SW480 (cell line): ENCODE results near the gene DCST2.

Source experiments
- DNase-seq: peaks from one replicate; pipeline ENCODE4 v3.0.0-alpha.2; 2016; ENCODE audit warnings: low spot score

Gene DCST2

DNA sequence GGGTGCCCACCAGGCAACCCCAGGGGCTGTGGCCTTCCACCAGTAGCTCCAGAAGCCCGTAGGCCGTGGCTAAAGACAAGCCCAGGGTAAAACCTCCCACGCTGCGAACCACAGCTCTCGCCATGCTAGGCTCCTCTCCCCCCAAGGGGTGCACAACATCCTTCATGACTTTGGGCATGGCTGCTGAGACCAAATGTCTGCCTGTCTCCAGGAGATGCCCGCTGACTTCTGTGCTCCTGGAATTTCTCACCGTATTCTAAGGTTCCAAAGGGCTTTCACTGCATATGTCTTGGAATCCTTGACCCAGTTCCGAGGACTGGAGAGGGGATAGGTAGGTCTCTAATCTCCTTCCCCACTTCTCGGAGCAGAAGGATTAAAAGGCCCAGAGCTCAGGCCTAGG lies at the start of gene DCST2, which contains the start of gene DCST1:
TSS of gene DCST2 (minus strand) at position 258 of the 400 bp plus-strand sequence. CDS start at position 178, 80 bp downstream.
TSS of gene DCST1 (plus strand) at position 301 of the 400 bp plus-strand sequence. CDS start 213 bp downstream, outside the sequence.
- DNase-seq: no peak

DNA sequence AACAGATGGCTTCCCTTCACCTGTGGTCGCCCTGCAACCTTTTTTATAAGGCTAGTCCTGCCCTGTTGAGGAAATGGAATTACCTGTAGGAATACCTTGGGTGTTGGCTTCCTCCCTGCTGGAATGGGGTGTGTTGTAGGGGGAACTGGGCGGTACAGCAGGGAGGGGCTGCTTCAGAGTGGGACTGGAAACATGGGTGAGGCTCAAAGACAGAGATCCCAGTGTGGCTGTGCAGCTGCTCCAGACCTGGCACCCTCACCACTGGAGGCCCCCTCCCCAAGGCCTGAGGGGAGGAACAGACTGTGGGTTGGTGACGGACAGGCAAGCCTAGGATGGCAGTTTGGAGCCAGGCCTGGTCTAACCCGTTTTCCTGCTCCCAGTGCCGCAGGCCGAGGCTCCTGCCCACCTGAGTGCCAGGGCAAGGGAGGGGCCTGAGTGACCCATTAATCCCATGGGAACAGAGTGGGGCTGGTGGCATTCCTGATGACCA lies 49.5 kb upstream of the DCST2 start:
- peak; percentile 83 for DNase-seq

DNA sequence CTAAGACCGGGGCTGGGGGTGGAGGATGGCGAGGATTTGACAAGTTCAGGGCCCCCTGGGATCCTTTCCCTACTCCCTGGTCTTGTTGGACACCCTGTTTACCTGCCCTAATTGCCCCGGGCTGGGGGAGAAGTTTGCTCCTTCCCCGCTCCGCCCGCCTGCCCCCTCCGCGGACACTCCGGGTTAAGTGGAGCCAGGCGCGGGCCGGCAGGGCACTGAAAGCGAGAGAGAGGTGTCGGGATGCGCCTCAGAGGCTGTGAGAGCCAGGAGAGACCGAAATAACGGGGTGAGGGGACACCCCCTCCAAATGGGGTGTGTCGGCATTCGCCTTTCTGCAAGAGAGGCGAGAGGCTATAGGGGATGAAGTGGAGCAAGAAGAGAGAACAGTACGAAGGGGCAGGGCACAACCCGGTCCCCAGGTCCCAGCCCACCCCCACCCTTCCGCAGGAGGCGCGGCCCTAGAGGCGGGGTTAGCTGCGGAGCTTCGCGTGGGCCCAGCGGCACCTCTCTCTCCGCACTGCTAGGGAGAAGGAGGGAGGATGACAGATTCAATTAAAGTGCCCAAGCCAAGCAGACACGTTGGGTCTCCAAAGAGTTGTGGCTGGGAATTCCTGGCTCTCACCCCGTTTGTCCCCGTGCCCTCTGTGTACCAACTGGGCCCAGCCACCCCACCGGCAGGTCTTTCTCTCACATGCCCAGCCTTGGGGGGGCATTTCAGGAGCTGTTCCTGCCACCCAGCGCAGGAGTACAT lies 48.9 kb upstream of the DCST2 start:
- DNase-seq: peak; percentile 71

DNA sequence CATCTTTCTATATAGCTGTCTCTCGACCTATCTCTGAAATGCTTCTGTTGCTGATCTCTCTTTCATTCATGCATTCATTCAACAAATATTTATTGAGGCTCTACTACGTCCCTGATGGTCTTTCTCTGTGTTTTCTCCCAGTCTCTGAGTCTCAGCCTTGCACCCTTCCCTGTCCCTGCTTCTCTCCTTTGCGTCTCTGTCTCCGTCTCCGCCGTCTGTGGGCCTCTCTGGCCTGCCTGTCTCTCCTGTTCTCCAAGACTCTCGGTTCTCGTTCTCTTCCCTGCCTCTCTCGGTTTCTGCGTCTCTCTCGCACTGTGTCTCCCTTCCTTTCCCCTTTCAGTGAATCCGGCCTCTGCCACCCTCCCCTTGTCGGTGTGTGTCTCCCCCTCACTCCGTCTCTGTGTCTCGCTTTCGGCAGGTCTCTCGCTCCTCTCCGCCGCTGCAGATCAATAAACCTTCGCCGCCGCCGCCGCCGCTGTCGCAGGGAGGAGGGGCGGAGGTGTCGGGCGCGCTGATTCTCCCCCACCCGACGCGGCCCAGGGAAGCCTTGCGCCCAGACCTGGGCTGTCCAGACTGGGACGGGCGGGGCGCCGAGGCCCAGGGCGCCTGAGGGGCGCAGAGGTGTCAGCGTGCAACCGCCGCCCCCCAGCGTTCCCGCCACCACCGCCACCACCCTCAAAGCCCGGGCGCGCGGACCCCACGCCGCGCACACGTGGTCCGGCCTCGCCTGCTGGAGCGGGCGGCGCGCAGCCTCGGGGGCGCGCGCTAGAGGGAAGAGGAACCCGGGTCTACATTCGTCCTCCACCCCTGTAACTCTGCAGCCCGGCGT lies 48.1 kb upstream of the DCST2 start:
- DNase-seq: peak; percentile 41

DNA sequence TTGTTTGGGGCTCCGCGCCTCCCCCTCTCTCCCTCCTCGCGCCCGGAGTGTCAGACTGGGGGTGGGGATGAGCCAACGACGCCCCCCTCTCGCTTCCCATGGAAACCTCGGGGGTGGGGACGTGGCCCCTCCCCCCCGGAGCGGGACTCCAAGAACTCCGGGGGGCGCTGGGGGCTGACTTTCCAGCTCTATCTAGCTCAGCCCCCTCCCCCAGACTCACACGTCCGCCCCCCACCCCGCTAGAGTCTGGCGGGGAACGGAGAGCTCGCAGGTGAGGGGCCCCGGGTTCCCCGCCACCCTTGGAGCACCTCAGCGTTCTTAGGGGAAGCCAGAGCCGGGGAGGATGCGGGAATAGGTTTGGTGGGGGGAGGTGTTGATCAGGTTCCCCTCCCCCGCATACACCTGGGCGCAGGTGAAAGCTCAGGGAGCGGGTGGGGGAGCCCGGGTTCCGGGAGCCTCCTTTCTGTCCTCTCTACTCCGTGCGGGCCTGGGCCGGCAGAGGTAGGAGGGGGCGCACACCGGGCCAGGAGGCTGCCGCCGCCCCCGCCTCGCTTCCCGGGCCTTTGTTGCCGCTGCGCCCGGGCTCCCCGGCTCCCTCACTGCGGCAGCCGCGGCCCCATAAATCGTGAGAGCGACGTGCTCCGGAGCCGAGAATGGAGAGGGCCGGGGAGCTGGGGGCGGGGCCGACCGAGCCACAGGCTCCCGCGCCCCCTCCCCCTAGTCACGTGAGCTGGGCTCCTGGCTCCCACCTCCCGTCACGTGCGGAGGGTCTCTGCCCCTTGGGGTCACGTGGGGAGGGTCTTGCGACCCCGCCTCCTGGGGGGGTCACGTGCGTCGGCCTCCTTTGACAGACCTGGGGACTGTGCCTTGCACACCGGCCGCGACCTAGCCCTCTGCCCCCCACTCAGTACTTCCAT lies 47.0 kb upstream of the DCST2 start:
- no peak for DNase-seq

DNA sequence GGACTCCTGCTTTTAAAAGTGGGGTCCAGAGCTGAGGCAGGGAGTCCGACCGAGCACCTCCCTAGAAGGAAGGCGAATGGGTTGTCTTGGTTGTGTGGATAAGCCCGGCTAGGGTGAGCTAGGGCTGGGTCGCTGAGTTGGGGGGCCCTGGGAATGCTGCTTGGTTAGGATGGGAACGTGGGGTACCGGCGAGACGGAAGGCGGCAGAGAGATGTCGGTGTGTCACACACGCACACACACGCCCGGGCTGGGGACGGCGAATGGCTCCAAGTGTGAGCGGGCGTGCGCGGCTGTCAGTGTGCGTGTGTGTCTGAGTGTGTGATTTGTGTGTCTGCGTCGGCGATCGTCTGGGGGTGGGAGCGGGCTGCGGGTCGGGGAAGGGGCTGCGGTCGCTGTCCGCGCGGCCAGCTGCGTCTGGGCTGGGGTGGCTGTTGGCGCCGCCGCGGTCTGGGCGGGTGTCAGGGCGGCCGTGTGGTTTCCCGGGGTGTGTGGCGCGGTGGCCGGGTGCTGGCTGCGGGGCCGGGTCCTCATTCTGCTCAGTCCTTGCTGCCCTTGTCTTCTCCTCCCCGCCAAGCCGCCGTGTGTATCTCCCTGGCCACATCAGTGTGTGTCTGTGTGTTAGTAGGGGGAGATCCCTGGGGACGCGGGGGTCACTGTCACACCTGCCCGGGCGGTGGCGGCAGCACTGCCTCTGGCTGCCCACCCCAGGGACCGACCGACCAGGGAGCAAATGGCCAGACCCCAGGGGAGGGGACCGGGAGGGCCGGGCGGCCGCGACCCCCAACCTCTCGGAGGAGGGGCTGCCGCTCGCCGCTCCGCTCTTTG lies 46.1 kb upstream of the DCST2 start:
- DNase-seq: no peak

DNA sequence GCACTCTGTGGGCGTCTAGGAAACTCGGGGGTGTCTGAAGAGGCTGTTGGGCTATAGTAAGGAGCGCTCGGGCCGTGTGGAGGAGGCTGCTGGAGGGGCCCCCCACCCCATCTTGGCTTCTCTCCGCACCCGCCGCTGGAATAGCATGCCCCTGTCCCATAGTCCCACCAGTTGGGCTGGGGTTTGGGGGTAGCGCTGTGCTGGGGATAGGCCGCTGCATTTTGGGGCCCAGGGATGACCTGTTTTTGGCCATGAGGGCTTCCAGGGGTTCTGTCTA lies 45.6 kb upstream of the DCST2 start:
- no peak for DNase-seq

DNA sequence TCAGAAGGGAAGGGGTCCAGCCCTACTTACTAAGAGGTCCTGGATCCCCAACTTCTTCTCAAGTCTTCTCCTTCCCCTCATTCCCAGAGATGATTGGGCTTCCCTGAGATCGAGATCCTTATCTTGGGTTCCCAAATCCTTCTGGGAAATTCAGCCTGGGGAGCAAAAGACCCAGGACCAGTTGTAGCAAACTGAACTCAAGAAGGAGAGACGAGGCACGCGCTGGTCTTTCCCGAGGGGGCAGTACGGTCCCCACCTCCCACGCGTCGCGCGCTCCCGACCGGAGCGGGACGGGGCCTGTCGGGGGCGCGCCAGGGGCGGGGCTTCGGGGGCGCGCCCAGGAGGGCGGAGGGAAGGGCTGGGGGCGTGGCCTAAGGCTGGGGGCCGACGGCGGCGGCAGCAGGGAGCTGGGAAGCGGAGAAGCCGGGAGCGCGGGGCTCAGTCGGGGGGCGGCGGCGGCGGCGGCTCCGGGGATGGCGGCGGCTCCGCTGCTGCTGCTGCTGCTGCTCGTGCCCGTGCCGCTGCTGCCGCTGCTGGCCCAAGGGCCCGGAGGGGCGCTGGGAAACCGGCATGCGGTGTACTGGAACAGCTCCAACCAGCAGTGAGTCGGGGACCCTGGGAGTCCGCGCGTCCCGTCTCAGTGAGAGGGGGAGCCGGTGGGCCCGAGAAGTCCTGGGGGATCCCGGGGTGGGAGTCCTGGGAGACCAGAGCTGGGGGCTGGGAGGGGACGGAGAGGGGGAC lies 45.1 kb upstream of the DCST2 start, which contains the start of gene EFNA3:
TSS of gene EFNA3 (plus strand) at position 369 of the 741 bp plus-strand sequence. CDS start at position 474, 105 bp downstream.
- DNase-seq: no peak

DNA sequence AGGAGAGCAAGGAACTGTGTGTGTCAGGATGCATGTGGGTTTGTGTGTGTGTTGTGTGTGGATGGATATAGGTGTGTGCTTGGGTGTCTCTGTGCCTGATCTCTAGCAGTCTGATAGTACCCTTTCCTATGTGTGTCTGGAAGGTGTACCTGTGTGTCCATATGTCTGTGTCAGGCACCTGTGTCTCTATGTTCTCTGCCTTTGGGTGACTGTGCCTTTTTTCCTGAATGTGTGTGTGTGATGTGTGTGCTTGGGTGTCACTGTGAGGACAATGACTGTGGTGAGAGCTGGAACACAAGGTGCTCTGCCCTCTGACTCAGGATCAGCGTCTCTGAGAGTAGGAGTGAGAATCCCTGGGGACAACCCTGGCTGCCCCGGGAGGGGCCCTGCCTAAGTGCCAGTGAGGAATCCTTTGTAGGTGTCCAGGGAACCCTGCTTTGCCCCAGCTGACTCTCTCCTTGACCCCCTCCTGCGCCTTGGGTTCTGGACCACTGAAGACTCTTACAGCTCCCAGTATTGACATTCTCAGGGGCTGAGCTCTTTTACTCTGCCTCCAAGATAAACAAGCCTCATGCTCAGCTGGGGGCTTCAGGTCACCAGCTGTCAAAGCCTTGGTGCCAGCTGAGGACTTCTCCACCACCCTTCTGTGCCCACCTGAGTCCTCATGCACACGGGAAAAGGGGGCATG lies 44.3 kb upstream of the DCST2 start:
- DNase-seq: no peak

DNA sequence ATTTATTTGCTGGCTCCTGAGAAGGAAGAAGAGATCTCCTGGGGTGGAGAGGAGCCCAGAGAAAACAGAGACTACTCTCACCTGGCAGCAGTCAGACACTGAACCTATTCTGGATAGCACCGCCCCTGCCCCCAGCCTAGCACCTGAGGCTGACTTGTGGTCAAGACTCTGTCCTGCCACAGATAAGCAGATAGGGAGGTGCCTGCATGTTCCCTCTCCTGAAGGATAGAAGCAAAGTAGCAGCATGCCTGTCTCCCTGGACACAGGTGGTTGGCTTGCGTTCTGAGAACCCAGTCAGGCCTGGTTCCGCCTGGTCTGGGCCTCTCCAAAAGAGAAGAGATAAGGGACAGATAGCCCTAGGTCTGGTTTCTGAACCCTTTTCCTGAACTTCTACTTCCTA lies 43.8 kb upstream of the DCST2 start:
- no peak for DNase-seq

DNA sequence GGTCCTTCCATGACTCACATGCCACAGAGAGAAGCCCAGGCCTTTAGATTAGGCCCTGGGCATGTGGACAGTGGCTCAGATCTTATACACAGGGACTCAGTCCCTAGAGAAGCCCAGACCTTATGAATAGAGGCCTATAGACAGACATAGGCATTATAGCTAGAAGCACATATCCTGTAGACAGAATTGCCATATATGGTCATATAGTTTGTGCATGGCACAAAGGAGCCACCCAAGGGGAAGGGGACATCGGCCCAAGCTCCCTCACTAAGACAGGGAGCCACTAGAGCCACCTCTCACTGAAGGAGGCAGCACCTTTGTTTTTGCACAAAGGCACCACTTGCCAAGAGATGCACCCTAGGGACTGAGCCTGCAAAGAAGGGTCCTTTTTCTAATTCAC lies 42.8 kb upstream of the DCST2 start:
- DNase-seq: no peak

DNA sequence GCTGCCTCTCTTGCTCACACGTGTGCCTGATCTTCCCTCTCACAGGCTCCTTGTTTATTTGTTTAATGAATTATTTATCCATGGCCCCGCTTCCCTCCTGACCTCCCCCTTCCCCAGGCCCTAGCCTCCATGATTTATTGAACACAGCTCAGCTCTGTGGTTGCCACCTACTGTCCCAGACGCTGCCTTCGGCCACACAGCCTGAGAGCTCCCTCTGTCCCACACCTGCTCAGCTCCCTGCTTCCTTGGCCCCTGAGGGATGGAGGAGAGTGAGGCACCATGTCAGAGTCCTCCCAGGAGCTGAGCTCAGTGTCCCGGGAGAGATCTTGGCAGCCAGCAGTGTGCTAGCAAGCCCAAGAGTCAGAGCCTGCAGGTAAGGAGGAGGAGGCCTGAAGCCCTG lies 42.0 kb upstream of the DCST2 start:
- no peak for DNase-seq

DNA sequence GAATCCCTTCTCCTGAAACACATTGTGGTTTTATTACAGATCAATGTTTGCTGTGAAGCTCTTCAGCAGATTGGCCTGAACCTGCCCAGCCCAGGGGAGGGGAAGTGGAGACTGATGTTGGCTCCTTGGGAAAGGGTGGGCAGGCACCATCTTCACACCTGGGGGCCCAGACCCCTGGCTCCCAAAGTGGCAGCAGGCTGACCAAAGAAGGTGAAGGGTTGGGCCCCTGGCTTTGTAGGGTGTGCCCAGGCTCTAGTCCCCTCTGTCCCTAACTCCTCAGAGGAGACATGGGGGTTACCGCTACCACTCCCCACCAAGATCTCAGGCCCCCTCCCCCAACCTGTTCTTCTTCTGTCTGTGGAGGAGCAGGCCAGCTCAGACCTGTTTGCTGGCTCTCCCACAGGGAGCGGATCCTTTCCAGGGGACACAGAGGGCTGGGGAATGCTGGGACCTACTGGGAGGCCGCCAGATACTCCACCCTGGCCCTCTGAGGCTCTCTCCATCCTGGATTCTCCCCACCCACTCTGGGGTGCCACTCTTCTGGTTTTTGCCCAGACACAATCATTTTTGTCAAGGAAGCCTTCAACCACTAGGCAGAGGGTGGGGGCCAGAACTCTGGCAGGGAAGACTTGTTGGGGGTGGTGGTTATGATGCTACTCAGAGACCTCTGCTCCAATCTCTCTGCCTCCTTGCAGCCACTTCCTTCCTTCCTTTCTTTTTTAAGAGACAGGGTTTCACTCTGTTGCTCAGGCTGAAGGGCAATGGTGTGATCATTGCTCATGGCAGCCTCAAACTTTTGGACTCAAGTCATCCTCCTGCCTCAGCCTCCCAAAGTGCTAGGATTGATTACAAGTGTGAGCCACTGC lies 40.0 kb upstream of the DCST2 start:
- no peak for DNase-seq

DNA sequence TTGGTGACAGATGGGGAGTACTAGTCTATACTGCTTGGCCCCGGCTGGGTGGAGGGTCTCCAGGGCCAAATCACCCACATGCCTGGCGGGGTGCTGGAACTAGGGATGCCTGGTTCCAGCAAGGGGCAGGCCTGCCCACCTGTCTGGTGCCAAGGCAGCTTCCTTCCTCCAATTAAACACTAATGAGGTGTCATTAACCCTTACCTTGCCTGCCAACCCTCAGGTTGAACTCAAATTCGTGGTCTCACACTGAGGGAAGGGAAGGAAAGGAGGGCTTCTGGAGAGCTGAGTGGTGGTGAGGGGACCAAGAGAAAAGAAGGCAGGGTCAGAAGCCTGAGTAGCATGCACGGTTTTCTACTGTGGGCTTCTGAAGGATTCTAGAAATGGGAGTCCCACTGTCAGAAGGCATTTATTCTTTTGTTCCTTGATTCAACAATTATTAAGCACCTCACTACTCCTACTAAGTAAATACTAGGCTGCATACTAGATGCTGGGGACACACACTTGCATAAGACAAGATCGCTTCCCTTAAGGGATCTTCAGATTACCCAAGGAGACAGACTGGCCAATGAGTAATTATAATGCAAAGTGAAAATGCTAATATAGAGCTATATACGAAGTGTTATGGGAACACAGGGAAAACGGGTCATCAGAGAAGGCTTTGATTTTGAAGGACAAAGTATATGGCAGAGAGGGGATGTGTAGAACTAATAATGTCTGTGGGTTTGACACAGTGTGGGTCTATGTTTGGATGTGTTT lies 39.1 kb upstream of the DCST2 start:
- DNase-seq: no peak

DNA sequence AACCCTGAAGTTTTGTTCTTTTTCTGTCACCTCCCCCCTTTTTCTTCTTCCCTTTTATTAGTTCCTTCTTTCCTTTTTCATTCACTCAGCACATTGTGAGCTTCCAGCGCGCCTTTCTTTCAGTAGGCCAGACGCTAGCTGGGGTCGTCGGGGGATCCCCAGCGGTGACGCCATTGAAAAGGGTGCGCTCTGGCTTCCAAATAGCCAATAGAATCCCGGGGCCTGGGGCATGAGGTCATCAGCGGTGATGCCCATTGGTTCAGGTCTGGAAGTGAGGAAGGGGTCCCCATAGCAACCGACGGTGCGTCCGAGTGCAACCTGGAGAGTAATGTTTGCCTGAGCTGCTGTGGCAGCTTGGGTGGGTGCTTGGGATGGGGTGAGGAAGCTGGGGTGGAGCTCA lies 38.1 kb upstream of the DCST2 start:
- no peak for DNase-seq

DNA sequence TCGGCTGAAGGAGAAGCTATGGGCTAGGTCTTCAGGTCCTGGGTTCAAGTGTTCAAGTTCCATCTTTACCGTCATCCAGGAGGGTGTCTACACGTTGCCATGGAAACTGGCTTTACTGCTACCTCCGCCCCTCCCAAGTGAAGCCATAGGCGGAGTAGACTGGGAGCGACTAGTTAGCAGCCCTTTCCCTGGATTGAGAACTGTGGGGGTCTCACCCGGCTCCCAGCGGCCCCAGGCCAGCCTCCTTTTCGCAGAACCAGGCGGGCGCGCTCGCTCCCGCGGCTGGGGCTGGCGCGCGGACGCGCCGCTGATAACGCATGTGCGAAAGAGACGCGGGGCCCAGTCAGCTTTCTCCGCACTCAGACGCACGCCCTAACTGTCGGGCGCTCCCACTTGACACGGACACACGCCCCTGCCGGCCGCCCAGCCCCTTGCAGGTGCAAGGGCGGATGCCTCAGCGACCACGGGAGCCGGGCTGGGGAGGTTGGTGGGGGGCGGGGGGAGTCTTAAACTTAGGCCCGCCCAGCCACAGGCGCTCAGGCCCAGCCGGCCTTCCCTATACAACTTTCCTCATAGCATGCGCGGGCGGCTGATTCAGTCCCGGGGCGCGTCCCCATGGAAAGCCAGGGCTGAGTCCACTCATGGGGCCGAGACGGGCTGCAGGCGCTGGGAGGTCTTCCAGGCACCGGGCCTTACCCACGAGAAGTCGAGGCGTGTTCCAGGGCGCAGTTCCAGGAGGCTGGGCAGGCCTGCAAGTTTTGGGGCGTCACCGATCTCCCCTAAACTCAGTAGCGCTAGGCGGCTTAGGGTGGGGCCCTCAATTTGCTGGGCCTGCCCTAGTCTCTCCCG lies 37.4 kb upstream of the DCST2 start:
- peak; percentile 89 for DNase-seq

DNA sequence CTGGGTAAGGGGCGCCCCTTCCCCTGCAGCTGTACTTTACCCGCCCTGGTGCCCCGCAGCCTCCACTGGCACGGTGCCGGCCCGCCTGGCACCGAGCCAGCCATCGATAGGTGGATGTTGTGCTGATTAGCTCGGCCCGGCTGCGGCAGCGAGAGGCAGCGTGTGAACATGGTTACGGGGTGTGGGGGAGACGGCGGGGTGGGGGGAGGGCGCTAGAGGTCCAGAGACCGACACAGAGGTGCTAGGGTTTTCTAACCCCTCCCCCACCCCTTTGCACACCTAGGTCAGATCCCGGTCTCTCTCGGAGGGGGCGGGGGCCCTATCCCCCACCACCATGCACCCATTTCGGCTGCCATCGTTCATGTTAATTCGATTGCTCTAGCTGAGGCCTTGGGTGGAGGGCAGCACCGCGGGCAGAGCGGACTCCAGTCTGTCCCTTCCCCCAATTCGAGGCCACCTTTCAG lies 36.6 kb upstream of the DCST2 start:
- peak; percentile 29 for DNase-seq
